Activated CD8-positive, alpha-beta memory T cell treated with anti-CD3 and anti-CD28 coated beads, Interleukin-2, amount 50 U/mL, for 4 hours (primary cell): Measurements from ENCODE around the gene CNST.
"Not testable (repeated sequence)": the region's sequence is repeated elsewhere in the genome, so short reads cannot be mapped to it uniquely, and the experiment has no call there.

Experiments
- DNase-seq: peaks from one replicate; pipeline ENCODE4 v3.0.0-alpha.2; 2020

The CNST gene

GRCh38 chr1:246587032-246587431 is 20.8 kb downstream of the CNST start:
- no peak for DNase-seq

GRCh38 chr1:246587606-246588005 is 21.4 kb downstream of the CNST start:
- no peak for DNase-seq

GRCh38 chr1:246588159-246588721 is 22.0 kb downstream of the CNST start:
- DNase-seq = no peak

- not testable (repeated sequence) for DNase-seq
Measured at GRCh38 chr1:246589919-246590318, 23.7 kb downstream of the CNST start.

GRCh38 chr1:246591047-246591446 is 24.8 kb downstream of the CNST start:
- no peak for DNase-seq

- no peak for DNase-seq
Measured at GRCh38 chr1:246591504-246591903, 25.2 kb downstream of the CNST start.

- no peak for DNase-seq
Measured at GRCh38 chr1:246591958-246592357, 25.7 kb downstream of the CNST start.

- DNase-seq = no peak
Measured at GRCh38 chr1:246592695-246593094, 26.4 kb downstream of the CNST start.

- no peak for DNase-seq
Measured at GRCh38 chr1:246595146-246595545, 28.9 kb downstream of the CNST start.

GRCh38 chr1:246597340-246597739 is 31.1 kb downstream of the CNST start:
- DNase-seq = no peak

GRCh38 chr1:246597971-246598370 is 31.7 kb downstream of the CNST start:
- DNase-seq = no peak

GRCh38 chr1:246599315-246599714 is 33.1 kb downstream of the CNST start:
- DNase-seq = no peak

- DNase-seq = no peak
Measured at GRCh38 chr1:246600579-246600978, 34.3 kb downstream of the CNST start.

GRCh38 chr1:246602194-246602593 is 35.9 kb downstream of the CNST start:
- no peak for DNase-seq

GRCh38 chr1:246605231-246605630 is 39.0 kb downstream of the CNST start:
- not testable (repeated sequence) for DNase-seq

- DNase-seq = no peak
Measured at GRCh38 chr1:246607462-246607861, 41.2 kb downstream of the CNST start.

- DNase-seq = peak; percentile 26
Measured at GRCh38 chr1:246608616-246609376, 42.5 kb downstream of the CNST start.

- DNase-seq = no peak
Measured at GRCh38 chr1:246609632-246610031, 43.4 kb downstream of the CNST start.

GRCh38 chr1:246613096-246613758 is 47.0 kb downstream of the CNST start:
- DNase-seq = no peak

GRCh38 chr1:246617156-246617555 is 50.9 kb downstream of the CNST start:
- DNase-seq = no peak

- no peak for DNase-seq
Measured at GRCh38 chr1:246617768-246618167, 51.5 kb downstream of the CNST start.

GRCh38 chr1:246618240-246618808 is 52.1 kb downstream of the CNST start:
- DNase-seq = no peak

GRCh38 chr1:246622035-246622652 is 55.9 kb downstream of the CNST start:
- no peak for DNase-seq
